Measurements from ENCODE around the gene SUB1.

The SUB1 gene

DNA sequence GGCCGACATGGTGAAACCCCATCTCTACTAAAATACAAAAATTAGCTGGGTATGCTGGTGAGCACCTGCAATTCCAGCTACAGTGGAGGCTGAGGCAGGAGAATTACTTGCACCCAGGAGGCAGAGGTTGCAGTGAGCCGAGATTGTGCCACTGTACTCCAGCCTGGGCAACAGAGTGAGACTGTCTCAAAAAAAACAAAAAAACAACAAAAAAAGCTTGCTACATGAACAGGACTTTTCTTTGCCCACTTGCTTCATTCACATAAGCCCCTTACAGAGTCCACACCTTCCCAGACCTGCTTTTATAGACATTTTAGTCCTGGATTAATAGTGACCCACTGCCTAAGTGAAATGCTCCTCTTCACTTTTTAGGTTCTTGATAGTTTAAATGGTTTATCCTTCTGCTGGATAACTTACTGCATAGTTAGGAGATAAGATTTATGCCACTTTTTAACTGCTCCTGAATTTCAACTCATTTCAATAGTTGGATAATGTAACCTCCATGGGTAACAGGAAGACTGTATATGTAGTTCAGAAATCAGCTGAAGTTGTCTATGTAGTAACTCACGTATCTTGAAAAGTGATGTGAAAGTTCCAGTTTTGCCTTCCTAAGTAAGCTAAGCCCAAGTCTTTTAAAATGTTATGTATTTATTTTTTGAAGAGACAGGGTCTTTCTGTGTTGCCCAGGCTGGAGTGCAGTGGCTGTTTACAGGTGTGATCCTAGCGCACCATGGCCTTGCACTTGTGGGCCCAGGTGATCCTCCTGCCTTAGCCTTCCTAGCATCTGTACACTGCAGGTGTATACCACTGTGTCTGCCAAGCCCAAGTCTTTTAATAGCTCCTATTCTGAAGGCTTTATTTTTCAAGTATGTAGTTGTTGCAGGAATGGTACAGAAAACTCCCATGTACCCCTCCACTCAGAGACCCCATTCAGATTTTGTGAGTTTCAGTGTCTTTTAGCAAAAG, 19.7 kb downstream of the SUB1 start:
- no peak overlapping the region for H3K27ac ChIP-seq
- TF ChIP-seq ZFX (IDR thresholded peaks at IDR 0.05) (no peak), CTCF (conservative IDR thresholded peaks at IDR 0.05) (no peak)

DNA sequence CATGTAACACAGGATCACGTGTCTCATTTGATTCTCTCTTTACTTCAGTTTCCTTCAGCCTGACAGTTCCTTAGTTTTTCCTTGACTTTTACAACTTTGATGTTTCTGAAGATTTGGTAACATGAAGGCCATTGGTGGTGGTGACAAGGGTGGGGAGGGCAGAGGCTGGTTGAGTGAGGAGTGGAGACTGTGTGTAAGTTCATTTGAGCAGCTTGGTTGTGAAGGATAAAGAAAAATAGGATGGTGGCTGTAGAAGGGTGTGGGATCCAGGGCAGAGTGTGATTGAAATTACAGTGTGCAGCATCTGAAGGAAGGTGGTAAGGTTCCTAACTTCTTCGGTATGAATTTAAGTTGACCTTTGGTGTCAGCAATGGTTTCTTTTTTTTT, 20.4 kb downstream of the SUB1 start:
- TF ChIP-seq ZFX (IDR thresholded peaks at IDR 0.05) (no peak), CTCF (conservative IDR thresholded peaks at IDR 0.05) (no peak)

DNA sequence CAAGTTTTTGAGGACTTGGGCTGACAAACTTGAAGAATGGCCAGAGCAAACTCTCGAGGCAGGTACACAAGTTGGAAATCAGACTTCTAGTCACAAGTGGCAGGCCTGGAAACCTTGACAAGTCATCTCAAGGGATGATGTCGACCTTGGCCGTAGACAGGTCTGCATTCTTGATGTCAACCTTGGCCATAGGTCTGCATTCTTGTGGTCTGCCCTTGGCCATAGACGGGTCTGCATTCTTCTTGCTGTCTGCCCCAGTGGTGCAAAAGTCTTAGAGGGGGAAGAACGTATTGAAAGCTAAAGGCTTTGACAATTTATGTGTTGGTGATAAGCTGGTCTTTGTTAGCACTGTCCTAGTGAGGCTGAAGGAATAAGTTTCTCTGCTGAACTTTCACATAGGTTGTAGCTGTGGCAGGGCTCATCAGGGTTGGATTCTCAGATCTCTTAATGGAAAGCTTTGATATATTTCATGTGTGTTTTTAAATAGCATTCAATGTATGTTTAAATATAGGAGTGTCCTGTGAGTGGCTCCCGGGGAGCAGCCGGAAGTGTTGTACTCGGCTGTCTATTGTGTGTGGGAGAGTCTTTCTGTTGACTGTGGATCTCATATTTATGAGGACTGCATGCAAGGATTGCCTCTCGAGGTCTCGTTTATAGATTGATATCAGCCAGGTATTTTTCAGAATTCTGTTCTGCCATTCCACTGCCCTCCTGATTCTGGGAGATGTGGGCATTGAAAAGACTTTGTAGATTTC, 27.0 kb downstream of the SUB1 start:
- no peak overlapping the region for H3K27ac ChIP-seq
- TF ChIP-seq ZFX (IDR thresholded peaks at IDR 0.05) (no peak), CTCF (conservative IDR thresholded peaks at IDR 0.05) (no peak)

More for the DNA sequence above, 20.4 kb downstream of the SUB1 start:
- H3K27ac ChIP-seq: no peak overlapping the region

GRCh38 chr5:32613050-32613672, 27.8 kb downstream of the SUB1 start:
- H3K27ac ChIP-seq: no peak overlapping the region

DNA sequence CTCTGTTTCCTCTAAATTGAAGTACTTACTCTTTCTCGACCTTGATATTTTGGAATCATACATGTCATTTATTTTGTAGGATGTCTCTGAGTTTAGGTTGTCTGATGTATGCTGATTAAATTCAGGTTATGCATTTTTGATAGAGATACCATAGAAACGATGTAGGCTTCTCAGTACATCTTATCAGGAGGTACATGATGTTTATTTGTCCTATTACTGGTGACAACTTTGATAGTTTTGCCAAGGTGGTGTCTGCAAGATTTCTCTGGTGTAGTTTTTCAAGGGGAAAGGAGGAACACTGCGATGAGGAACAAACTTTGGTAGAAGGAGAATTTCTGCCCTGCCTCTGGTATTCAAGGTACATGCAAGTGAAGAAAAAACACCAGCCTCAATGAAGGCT, 29.9 kb downstream of the SUB1 start:
- no peak overlapping the region for H3K27ac ChIP-seq
- TF ChIP-seq ZFX (IDR thresholded peaks at IDR 0.05) (no peak), CTCF (conservative IDR thresholded peaks at IDR 0.05) (no peak)

More at GRCh38 chr5:32613050-32613672, 27.8 kb downstream of the SUB1 start:
- TF ChIP-seq ZFX (IDR thresholded peaks at IDR 0.05): no peak
- TF ChIP-seq CTCF (conservative IDR thresholded peaks at IDR 0.05): peak; percentile 97

GRCh38 chr5:32618962-32619361, 33.6 kb downstream of the SUB1 start:
- TF ChIP-seq CTCF (conservative IDR thresholded peaks at IDR 0.05) (no peak), ZFX (IDR thresholded peaks at IDR 0.05) (no peak)
- H3K27ac ChIP-seq: no peak overlapping the region

Measured in C4-2B (cell line).